Right lobe of liver (tissue), 6 donors: Measurements from ENCODE around the gene ADAMTS20. TPM values are rescaled to one million over a fixed set of nuclear protein-coding genes. Genes with fewer than 3 reads are reported as not detected.
A peak's percentile ranks its signal among the peaks of the same experiment; 100 is the strongest.

Experiments used
- ATAC-seq, 4 donors: fragments of 200-7000 bp; cut with Tn5 transposase; one replicate each; pipeline ENCODE4 v1.9.1; 2020; ENCODE audit warnings: mild to moderate bottlenecking in 4 of 4, moderate library complexity in 4 of 4
- DNase-seq, 3 donors: peaks; one replicate each; pipeline ENCODE4 v3.0.0-alpha.2; 2020
- H3K27ac ChIP-seq, 3 donors: fragments of 200-600 bp; one replicate each; pipeline ENCODE4 v1.8.0; 2022
- H3K27me3 ChIP-seq, 2 donors: fragments of 200-600 bp; one replicate each; pipeline ENCODE4 v1.8.0; 2022
- H3K36me3 ChIP-seq, 4 donors: fragments of 200-600 bp; sonication (generic) in 1 of 4; one replicate each; pipeline versions ENCODE4 v1.5.1 to v1.8.0; 2017 to 2022; ENCODE audit warnings: control low read depth in 1 of 4
- H3K4me1 ChIP-seq, 4 donors: fragments of 200-600 bp; sonication (generic) in 1 of 4; one replicate each; pipeline versions ENCODE4 v1.5.1 to v1.8.0; 2017 to 2022; ENCODE audit warnings: control low read depth in 1 of 4
- H3K4me3 ChIP-seq, 3 donors: fragments of 200-600 bp; one replicate each; pipeline ENCODE4 v1.8.0; 2022
- H3K9me3 ChIP-seq, 4 donors: fragments of 200-600 bp; sonication (generic) in 1 of 4; one replicate each; pipeline versions ENCODE4 v1.5.1 to v1.8.0; 2017 to 2022; ENCODE audit warnings: control low read depth in 1 of 4
- CTCF ChIP-seq, 4 donors: fragments of 200-600 bp in 3 of 4; fragments of 450-650 bp in 1 of 4; IDR thresholded peaks; one replicate each; pipeline versions ENCODE4 v1.5.1 to v1.8.0; 2016 to 2022; ENCODE audit warnings: antibody characterized with exemption in 4 of 4, mild to moderate bottlenecking in 2 of 4
- POLR2A ChIP-seq: fragments of 450-650 bp; IDR thresholded peaks from one replicate; pipeline ENCODE4 v1.6.1; 2017; ENCODE audit warnings: antibody characterized with exemption, mild to moderate bottlenecking
- WGBS: methylation state at CpG from one replicate; pipeline ENCODE4 v1.1.6; 2018; ENCODE audit warnings: low coverage, low lambda C conversion rate; ENCODE audit not compliant: insufficient coverage; ENCODE audit errors: missing lambda C conversion rate; 5-methylcytosine and 5-hydroxymethylcytosine counted together
- intact Hi-C, 2 donors: fragments of 100-400 bp; cut with DNase I; formaldehyde crosslinking; loops; one replicate each; pipeline versions ENCODE4 v1.11.2 to v1.14.1; 2022
- total RNA-seq, 6 experiments: library from RNA; depleted of rRNA in 2 of 6; stranded (reverse); fragments of >200 nt in 2 of 6; fragmentation: NEBNext Ultra II Directional in 3 of 6; extraction: Animal tissue kit (Norgen Biotek cat#: 25700) in 3 of 6; gene quantifications; one replicate each; pipeline versions ENCODE4 v1.1.0 to v1.2.4, GENCODE V29; 2016 to 2023
- donor health status: DM: no; HTN: yes; CAD: no.
- donor health status: DM: no; HTN: no; CAD: no.
- donor health status: DM: no; HTN: no; CAD: no.
- donor health status: DM: no; HTN: yes; CAD: no.
- donor health status: DM: no; HTN: yes; CAD: no.

ADAMTS20 gene
- total RNA-seq, 6 experiments from 2014 or later: not detected

GRCh38 chr12:43444940-43445564 is 107.0 kb downstream of the ADAMTS20 start:
- ATAC-seq: peak in 2 of 4 donors; percentile 46 to 48

DNA sequence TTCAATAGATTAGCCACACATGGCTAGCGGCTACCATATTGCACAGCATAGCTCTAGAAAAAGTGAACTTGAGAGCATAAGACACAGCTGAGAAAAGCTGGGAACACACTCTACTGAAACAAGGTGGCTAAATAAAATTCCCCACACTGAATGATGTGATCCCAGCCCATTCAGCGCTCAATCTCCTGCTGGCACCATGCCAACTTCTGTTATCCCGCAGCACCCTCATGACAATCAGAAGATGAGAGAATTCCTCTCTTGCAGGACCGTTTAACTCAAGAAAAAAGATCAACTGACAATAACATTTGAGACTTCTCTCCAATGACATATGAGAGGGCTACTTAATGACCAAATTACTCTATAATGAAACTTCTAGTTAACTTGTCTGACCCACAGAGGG is 115.4 kb downstream of the ADAMTS20 start:
- H3K27me3 ChIP-seq: no peaks in the 10 kb centered on the region
- no peaks in the 10 kb centered on the region for H3K9me3 ChIP-seq
- intact Hi-C loops: no loop called here
- no peak overlapping the region for H3K27ac ChIP-seq
- 66% methylated on average over 4 of the region's 4 CpGs for WGBS
- DNase-seq: no peak
- no peak for ATAC-seq
- no peaks in the 10 kb centered on the region for H3K36me3 ChIP-seq
- no peak overlapping the region for H3K4me3 ChIP-seq
- H3K4me1 ChIP-seq: no peaks in the 10 kb centered on the region
- no peak for TF ChIP-seq CTCF (IDR thresholded peaks at IDR 0.05)
- TF ChIP-seq POLR2A: no peak

More at GRCh38 chr12:43444940-43445564, 107.0 kb downstream of the ADAMTS20 start:
- Histone ChIP-seq H3K27me3 (no peaks in the 10 kb centered on the region), H3K9me3 (no peaks in the 10 kb centered on the region), H3K36me3 (no peaks in the 10 kb centered on the region), H3K4me1 (no peaks in the 10 kb centered on the region), H3K4me3 (no peak overlapping the region), H3K27ac (no peak overlapping the region)
- peak in 1 of 3 donors; percentile 52 for DNase-seq
- 30% methylated on average over 3 of the region's 3 CpGs for WGBS
- intact Hi-C loops: no loop called here
- TF ChIP-seq CTCF (IDR thresholded peaks at IDR 0.05): peak; percentile 47 to 89 (median 82)
- TF ChIP-seq POLR2A: no peak

- ATAC-seq: no peak
Observed at GRCh38 chr12:43434614-43435013, 117.4 kb downstream of the ADAMTS20 start.

GRCh38 chr12:43428088-43428600 is 123.9 kb downstream of the ADAMTS20 start:
- no peak for DNase-seq
- no peak for TF ChIP-seq CTCF (IDR thresholded peaks at IDR 0.05)
- TF ChIP-seq POLR2A: no peak
- Histone ChIP-seq H3K4me3 (no peak overlapping the region), H3K27me3 (no peaks in the 10 kb centered on the region), H3K36me3 (no peaks in the 10 kb centered on the region), H3K9me3 (no peaks in the 10 kb centered on the region), H3K4me1 (no peaks in the 10 kb centered on the region), H3K27ac (no peak overlapping the region)
- no peak for ATAC-seq
- intact Hi-C loops: no loop called here
- 56% methylated on average over 5 of the region's 5 CpGs for WGBS

More at GRCh38 chr12:43434614-43435013, 117.4 kb downstream of the ADAMTS20 start:
- Histone ChIP-seq H3K27ac (no peak overlapping the region), H3K36me3 (no peaks in the 10 kb centered on the region), H3K4me1 (no peaks in the 10 kb centered on the region), H3K4me3 (no peak overlapping the region), H3K9me3 (no peaks in the 10 kb centered on the region), H3K27me3 (no peaks in the 10 kb centered on the region)
- TF ChIP-seq CTCF (IDR thresholded peaks at IDR 0.05) (no peak), POLR2A (no peak)
- intact Hi-C loops: no loop called here
- WGBS: 39% methylated on average over 2 of the region's 2 CpGs
- no peak for DNase-seq
